PC-9 (cell line): ENCODE measurements around the gene HS3ST2.

Experiments
- EZH2 ChIP-seq: fragments of 200-600 bp; sonication (generic); IDR thresholded peaks from 2 replicates; pipeline ENCODE4 v1.8.0; 2017; ENCODE audit warnings: antibody characterized with exemption, low read depth
- TF ChIP-seq, protein P1 (sequence below): fragments of 200-600 bp; sonication (generic); conservative IDR thresholded peaks from 2 replicates; pipeline ENCODE4 v1.6.1; 2017; ENCODE audit warnings: mixed run types, antibody characterized with exemption, mild to moderate bottlenecking, moderate library complexity

DNA sequence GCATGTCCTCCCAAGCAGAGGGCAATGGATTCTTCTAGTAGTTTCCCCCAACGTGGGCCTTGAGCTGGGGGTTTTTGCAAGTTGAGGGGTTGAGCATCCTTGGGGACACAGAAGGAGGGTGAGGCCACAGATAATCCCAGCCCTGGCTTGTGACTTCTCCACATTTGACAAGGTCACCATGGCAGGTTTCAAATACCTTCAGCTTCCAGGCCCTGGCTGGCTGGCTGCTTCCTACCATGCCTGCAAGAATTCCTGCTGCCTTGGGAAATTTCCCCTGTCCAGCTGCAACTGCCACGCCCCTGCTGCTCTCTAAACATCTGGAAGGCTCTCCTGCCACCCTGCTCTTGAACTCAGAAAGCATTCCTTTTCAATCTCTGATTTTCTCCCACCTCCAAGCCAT, 41.3 kb downstream of the HS3ST2 start:
- TF ChIP-seq, protein P1, sequence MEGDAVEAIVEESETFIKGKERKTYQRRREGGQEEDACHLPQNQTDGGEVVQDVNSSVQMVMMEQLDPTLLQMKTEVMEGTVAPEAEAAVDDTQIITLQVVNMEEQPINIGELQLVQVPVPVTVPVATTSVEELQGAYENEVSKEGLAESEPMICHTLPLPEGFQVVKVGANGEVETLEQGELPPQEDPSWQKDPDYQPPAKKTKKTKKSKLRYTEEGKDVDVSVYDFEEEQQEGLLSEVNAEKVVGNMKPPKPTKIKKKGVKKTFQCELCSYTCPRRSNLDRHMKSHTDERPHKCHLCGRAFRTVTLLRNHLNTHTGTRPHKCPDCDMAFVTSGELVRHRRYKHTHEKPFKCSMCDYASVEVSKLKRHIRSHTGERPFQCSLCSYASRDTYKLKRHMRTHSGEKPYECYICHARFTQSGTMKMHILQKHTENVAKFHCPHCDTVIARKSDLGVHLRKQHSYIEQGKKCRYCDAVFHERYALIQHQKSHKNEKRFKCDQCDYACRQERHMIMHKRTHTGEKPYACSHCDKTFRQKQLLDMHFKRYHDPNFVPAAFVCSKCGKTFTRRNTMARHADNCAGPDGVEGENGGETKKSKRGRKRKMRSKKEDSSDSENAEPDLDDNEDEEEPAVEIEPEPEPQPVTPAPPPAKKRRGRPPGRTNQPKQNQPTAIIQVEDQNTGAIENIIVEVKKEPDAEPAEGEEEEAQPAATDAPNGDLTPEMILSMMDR, result no peak
- no peak for TF ChIP-seq EZH2
